Lower leg skin (tissue), 4 donors: ENCODE results near the gene CLDN9. TPM values are rescaled to one million over a fixed set of nuclear protein-coding genes. Genes with fewer than 3 reads are reported as not detected.

ENCODE experiments used
- DNase-seq, 2 donors: peaks; one replicate each; pipeline ENCODE4 v3.0.0-alpha.2; 2019; ENCODE audit warnings: low spot score in 2 of 2
- H3K4me3 ChIP-seq: fragments of 200-600 bp; sonication (generic); 2 replicates; pipeline ENCODE4 v1.5.1; 2017; ENCODE audit warnings: mild to moderate bottlenecking, low read depth; ENCODE audit not compliant: poor library complexity, severe bottlenecking
- POLR2A ChIP-seq, 2 donors: fragments of 450-650 bp; IDR thresholded peaks; one replicate each; pipeline ENCODE4 v1.6.1; 2016 to 2017; ENCODE audit warnings: antibody characterized with exemption in 2 of 2, mild to moderate bottlenecking in 1 of 2, moderate library complexity in 1 of 2
- WGBS, 2 donors: methylation state at CpG; one replicate each; pipeline ENCODE4 v1.1.5; 2018; 5-methylcytosine and 5-hydroxymethylcytosine counted together
- intact Hi-C: fragments of 100-400 bp; cut with DNase I; formaldehyde crosslinking; loops from one replicate; pipeline ENCODE4 v1.15.0; 2023; ENCODE audit warnings: low total_unique reads
- total RNA-seq, 4 donors: library from RNA; depleted of rRNA; stranded (reverse); fragments of >200 nt; gene quantifications; one replicate each; pipeline ENCODE4 v1.1.0, GENCODE V29; 2016
- TF ChIP-seq, protein P1 (sequence below), 3 donors: fragments of 450-650 bp; IDR thresholded peaks; one replicate each; pipeline ENCODE4 v1.5.1; 2016; ENCODE audit warnings: antibody characterized with exemption in 3 of 3, mild to moderate bottlenecking in 3 of 3, moderate library complexity in 2 of 3

The CLDN9 gene
- total RNA-seq, 4 donors from 2014 or later, result 0.15 to 0.23 TPM; not detected in 2

GRCh38 chr16:3000540-3000939 is 12.2 kb upstream of the CLDN9 start:
- WGBS, 2 donors, result 74 to 86% methylated on average over 3 to 4 of the region's 4 CpGs
- no peak for DNase-seq
- TF ChIP-seq, protein P1, sequence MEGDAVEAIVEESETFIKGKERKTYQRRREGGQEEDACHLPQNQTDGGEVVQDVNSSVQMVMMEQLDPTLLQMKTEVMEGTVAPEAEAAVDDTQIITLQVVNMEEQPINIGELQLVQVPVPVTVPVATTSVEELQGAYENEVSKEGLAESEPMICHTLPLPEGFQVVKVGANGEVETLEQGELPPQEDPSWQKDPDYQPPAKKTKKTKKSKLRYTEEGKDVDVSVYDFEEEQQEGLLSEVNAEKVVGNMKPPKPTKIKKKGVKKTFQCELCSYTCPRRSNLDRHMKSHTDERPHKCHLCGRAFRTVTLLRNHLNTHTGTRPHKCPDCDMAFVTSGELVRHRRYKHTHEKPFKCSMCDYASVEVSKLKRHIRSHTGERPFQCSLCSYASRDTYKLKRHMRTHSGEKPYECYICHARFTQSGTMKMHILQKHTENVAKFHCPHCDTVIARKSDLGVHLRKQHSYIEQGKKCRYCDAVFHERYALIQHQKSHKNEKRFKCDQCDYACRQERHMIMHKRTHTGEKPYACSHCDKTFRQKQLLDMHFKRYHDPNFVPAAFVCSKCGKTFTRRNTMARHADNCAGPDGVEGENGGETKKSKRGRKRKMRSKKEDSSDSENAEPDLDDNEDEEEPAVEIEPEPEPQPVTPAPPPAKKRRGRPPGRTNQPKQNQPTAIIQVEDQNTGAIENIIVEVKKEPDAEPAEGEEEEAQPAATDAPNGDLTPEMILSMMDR (IDR thresholded peaks at IDR 0.05), result no peak
- TF ChIP-seq POLR2A (IDR thresholded peaks at IDR 0.05), result no peak
- intact Hi-C loops, result no loop called here
- no peak overlapping the region for H3K4me3 ChIP-seq

- WGBS, 2 donors, result 68 to 80% methylated on average over 10 to 12 of the region's 12 CpGs
Observed at GRCh38 chr16:3001316-3001715, 11.4 kb upstream of the CLDN9 start.

DNA sequence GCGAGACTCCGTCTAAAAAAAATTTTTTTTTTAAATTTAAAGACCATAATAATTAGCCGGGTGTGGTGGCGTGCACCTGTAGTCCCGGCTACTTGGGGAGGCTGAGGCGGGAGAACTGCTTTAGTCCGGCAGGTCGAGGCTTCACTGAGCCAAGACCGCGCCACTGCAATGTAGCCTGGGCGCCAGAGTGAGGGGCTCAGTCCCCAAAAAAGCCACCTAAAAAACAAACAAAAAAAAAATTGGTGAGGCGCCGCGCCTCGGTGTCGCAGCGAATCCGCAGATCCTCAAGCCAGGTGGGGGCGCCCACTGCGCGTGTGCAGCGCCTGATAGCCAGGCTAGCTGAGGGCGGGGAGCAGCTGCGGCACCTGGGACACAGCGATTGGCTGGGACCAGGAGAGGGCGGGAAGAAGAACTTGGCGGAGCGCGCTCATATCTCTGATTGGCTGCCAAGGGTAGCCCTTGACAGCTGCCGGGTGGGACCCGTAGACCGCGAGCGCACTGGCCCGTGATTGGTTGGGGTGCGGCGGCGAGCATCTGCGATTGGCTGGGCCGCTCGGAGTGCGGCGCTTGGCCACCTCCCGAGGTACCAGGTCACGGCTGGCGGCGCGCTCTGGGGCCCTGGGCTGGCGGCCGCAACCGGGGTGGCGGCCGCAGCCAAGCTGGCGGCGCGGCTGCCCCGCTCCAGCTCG is 9.0 kb upstream of the CLDN9 start:
- no peak for TF ChIP-seq POLR2A (IDR thresholded peaks at IDR 0.05)
- TF ChIP-seq, protein P1 (IDR thresholded peaks at IDR 0.05), result no peak
- intact Hi-C loops, result no loop called here
- WGBS, 2 donors, result 8 to 13% methylated on average over 39 to 45 of the region's 58 CpGs
- H3K4me3 ChIP-seq, result no peak overlapping the region
- peak; percentile 95 to 99 for DNase-seq

More at GRCh38 chr16:3001316-3001715, 11.4 kb upstream of the CLDN9 start:
- no peak overlapping the region for H3K4me3 ChIP-seq
- no peak for DNase-seq
- intact Hi-C loops, result no loop called here
- TF ChIP-seq, protein P1 (IDR thresholded peaks at IDR 0.05), result no peak
- TF ChIP-seq POLR2A (IDR thresholded peaks at IDR 0.05), result no peak

GRCh38 chr16:3004319-3004718 is 8.4 kb upstream of the CLDN9 start:
- no peak overlapping the region for H3K4me3 ChIP-seq
- DNase-seq, result no peak
- TF ChIP-seq POLR2A (IDR thresholded peaks at IDR 0.05), result no peak
- TF ChIP-seq, protein P1 (IDR thresholded peaks at IDR 0.05), result no peak
- intact Hi-C loops, result no loop called here
- 0 to 1% methylated on average over 34 to 35 of the region's 67 CpGs for whole genome bisulfite sequencing, 2 donors

- no peak for TF ChIP-seq POLR2A (IDR thresholded peaks at IDR 0.05)
- TF ChIP-seq, protein P1 (IDR thresholded peaks at IDR 0.05), result no peak
- WGBS, 2 donors, result 11% methylated on average over 25 of the region's 25 CpGs
- no peak overlapping the region for H3K4me3 ChIP-seq
- intact Hi-C loops, result no loop called here
- no peak for DNase-seq
Observed at GRCh38 chr16:3004781-3005284, 7.9 kb upstream of the CLDN9 start.
